Astrocyte (in vitro differentiated cells and primary cell): ENCODE measurements around the gene RECQL5. TPM values are rescaled to one million over a fixed set of nuclear protein-coding genes. Genes with fewer than 3 reads are reported as not detected.

Experiments used
- DNase-seq: peaks from one replicate; pipeline ENCODE4 v3.0.0-alpha.2; 2010; ENCODE audit warnings: low read depth
- FAIRE-seq: peaks from 2 replicates; lab custom pipeline; 2011; peaks lifted over from hg19 to GRCh38; lab: Jason Lieb, UNC
- H2AFZ ChIP-seq: 2 replicates; pipeline ENCODE4 v1.6.0; 2012; ENCODE audit warnings: low read depth, low read length, inconsistent platforms
- H3K27ac ChIP-seq: 2 replicates; pipeline ENCODE4 v1.5.1; 2011; ENCODE audit warnings: low read depth, low read length, inconsistent platforms
- H3K27me3 ChIP-seq: 2 replicates; pipeline ENCODE4 v1.6.0; 2011; ENCODE audit warnings: low read length, inconsistent platforms; ENCODE audit not compliant: insufficient read depth
- H3K36me3 ChIP-seq: 2 replicates; pipeline ENCODE4 v1.5.1; 2011; ENCODE audit warnings: low read length, inconsistent platforms; ENCODE audit not compliant: insufficient read depth
- H3K4me1 ChIP-seq: 2 replicates; pipeline ENCODE4 v1.5.1; 2011; ENCODE audit warnings: low read length, inconsistent platforms; ENCODE audit not compliant: insufficient read depth
- H3K4me2 ChIP-seq: 2 replicates; pipeline ENCODE4 v1.6.0; 2012; ENCODE audit warnings: low read length, inconsistent platforms
- H3K4me3 ChIP-seq: 2 replicates; pipeline ENCODE4 v1.5.1; 2011; ENCODE audit warnings: low read depth, mild to moderate bottlenecking, low read length, inconsistent platforms; ENCODE audit not compliant: insufficient read depth
- H3K79me2 ChIP-seq: 2 replicates; pipeline ENCODE4 v1.6.0; 2012; ENCODE audit warnings: mild to moderate bottlenecking, low read length, inconsistent platforms; ENCODE audit not compliant: insufficient read depth
- H3K9ac ChIP-seq: 2 replicates; pipeline ENCODE4 v1.6.0; 2012; ENCODE audit warnings: mild to moderate bottlenecking, low read length, inconsistent platforms
- H3K9me3 ChIP-seq: 2 replicates; pipeline ENCODE4 v1.5.1; 2012; ENCODE audit warnings: low read depth, mild to moderate bottlenecking, low read length, inconsistent platforms; ENCODE audit not compliant: insufficient read depth
- H4K20me1 ChIP-seq: 2 replicates; pipeline ENCODE4 v1.6.0; 2012; ENCODE audit warnings: low read length, inconsistent platforms; ENCODE audit not compliant: insufficient read depth
- H3K27ac Mint-ChIP-seq: one replicate; pipeline ENCODE4 v1.8.0; 2021; ENCODE audit warnings: mild to moderate bottlenecking, mixed read lengths; ENCODE audit not compliant: unreplicated experiment
- H3K27me3 Mint-ChIP-seq: one replicate; pipeline ENCODE4 v1.8.0; 2021; ENCODE audit warnings: low read depth, mixed read lengths; ENCODE audit not compliant: unreplicated experiment
- H3K36me3 Mint-ChIP-seq: one replicate; pipeline ENCODE4 v1.8.0; 2021; ENCODE audit warnings: low read depth, mixed read lengths; ENCODE audit not compliant: unreplicated experiment
- H3K4me1 Mint-ChIP-seq: one replicate; pipeline ENCODE4 v1.8.0; 2021; ENCODE audit warnings: low read depth, mixed read lengths; ENCODE audit not compliant: unreplicated experiment
- H3K4me3 Mint-ChIP-seq: one replicate; pipeline ENCODE4 v1.8.0; 2021; ENCODE audit warnings: mild to moderate bottlenecking, moderate library complexity, mixed read lengths; ENCODE audit not compliant: unreplicated experiment
- H3K9me3 Mint-ChIP-seq: one replicate; pipeline ENCODE4 v1.8.0; 2021; ENCODE audit warnings: mild to moderate bottlenecking, mixed read lengths; ENCODE audit not compliant: unreplicated experiment
- EZH2 ChIP-seq: IDR thresholded peaks from 2 replicates; pipeline ENCODE4 v1.6.1; 2012; ENCODE audit warnings: mild to moderate bottlenecking, low read length, inconsistent platforms; ENCODE audit not compliant: insufficient read depth
- total RNA-seq: library from RNA; stranded (reverse); gene quantifications from 2 replicates; pipeline ENCODE4 v1.2.1, GENCODE V29; 2021
- TF ChIP-seq, protein P1 (sequence below): IDR thresholded peaks from 2 replicates; pipeline ENCODE4 v1.5.1; 2011; ENCODE audit warnings: low read depth, mild to moderate bottlenecking, inconsistent platforms, low read length, moderate library complexity; ENCODE audit not compliant: insufficient read depth

Gene RECQL5
- total RNA-seq, 1 donor from 2014 or later, result 25.9 TPM

DNA sequence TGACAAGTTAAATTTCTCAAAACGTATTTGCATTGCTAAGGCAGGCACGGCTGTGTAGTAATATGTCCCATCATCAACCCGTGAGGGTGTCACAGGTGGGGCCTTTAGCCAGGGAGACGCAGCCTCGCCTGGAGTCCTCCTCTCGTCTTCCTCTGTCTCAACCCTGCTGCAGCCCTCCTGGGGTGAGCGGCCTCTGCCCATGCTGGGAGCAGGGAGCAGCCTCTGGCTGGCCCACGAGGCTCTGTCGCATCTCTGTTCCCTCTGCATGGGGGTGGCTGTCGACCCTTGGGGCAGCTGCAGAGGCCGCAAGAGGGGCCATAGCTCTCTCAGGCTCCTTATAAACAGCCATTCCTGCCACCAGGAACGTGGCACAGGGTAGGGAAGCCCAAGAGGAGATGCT, 34.5 kb downstream of the RECQL5 start:
- no peak overlapping the region for H3K9ac ChIP-seq
- Mint-ChIP-seq H3K27ac (no peak overlapping the region), H3K4me1 (peaks cover 6% of the 10 kb centered on the region), H3K36me3 (peaks cover 2% of the 10 kb centered on the region), H3K4me3 (no peak overlapping the region), H3K9me3 (no peaks in the 10 kb centered on the region), H3K27me3 (no peaks in the 10 kb centered on the region)
- peaks cover 7% of the 10 kb centered on the region for H4K20me1 ChIP-seq
- no peaks in the 10 kb centered on the region for H3K27me3 ChIP-seq
- H3K36me3 ChIP-seq, result no peaks in the 10 kb centered on the region
- no peak overlapping the region for H3K27ac ChIP-seq
- no peaks in the 10 kb centered on the region for H3K79me2 ChIP-seq
- H3K9me3 ChIP-seq, result no peaks in the 10 kb centered on the region
- no peak overlapping the region for H3K4me3 ChIP-seq
- DNase-seq (no peak), FAIRE-seq (no peak)
- H3K4me1 ChIP-seq, result peaks cover 13% of the 10 kb centered on the region
- H3K4me2 ChIP-seq, result no peak overlapping the region
- no peak overlapping the region for H2AFZ ChIP-seq
- TF ChIP-seq, protein P1, sequence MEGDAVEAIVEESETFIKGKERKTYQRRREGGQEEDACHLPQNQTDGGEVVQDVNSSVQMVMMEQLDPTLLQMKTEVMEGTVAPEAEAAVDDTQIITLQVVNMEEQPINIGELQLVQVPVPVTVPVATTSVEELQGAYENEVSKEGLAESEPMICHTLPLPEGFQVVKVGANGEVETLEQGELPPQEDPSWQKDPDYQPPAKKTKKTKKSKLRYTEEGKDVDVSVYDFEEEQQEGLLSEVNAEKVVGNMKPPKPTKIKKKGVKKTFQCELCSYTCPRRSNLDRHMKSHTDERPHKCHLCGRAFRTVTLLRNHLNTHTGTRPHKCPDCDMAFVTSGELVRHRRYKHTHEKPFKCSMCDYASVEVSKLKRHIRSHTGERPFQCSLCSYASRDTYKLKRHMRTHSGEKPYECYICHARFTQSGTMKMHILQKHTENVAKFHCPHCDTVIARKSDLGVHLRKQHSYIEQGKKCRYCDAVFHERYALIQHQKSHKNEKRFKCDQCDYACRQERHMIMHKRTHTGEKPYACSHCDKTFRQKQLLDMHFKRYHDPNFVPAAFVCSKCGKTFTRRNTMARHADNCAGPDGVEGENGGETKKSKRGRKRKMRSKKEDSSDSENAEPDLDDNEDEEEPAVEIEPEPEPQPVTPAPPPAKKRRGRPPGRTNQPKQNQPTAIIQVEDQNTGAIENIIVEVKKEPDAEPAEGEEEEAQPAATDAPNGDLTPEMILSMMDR, result no peak
- TF ChIP-seq EZH2, result no peak

DNA sequence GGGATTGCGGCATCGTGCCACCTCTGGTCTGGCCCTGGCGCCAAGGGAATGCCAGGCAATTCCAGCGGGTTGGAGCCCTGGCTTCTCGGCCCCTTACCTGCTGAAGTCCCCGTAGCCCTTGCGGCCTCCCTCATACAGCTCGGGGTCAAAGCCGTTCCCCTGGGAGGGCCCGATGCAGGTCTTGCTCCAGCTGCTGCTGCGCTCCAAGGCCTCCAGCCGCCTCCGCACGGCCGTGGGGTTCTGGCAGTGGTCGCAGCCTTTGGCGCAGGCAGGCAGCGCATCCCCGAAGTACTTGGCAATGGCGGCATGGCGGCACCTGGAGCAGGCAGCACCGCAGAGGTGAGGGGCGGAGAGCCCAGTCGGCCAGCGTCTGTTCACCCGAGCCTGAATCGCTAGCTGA, 35.6 kb downstream of the RECQL5 start:
- TF ChIP-seq EZH2, result no peak
- TF ChIP-seq, protein P1, result no peak
- H3K4me3 Mint-ChIP-seq, result no peak overlapping the region
- DNase-seq (no peak), FAIRE-seq (no peak)
- H3K27me3 Mint-ChIP-seq, result no peaks in the 10 kb centered on the region
- Histone ChIP-seq H3K4me1 (peaks cover 13% of the 10 kb centered on the region), H3K27me3 (no peaks in the 10 kb centered on the region), H3K4me2 (no peak overlapping the region), H3K9ac (no peak overlapping the region), H2AFZ (no peak overlapping the region), H3K27ac (no peak overlapping the region), H4K20me1 (peaks cover 7% of the 10 kb centered on the region), H3K9me3 (no peaks in the 10 kb centered on the region), H3K4me3 (no peak overlapping the region), H3K79me2 (no peaks in the 10 kb centered on the region), H3K36me3 (no peaks in the 10 kb centered on the region)
- no peak overlapping the region for H3K27ac Mint-ChIP-seq
- H3K36me3 Mint-ChIP-seq, result peaks cover 2% of the 10 kb centered on the region
- H3K4me1 Mint-ChIP-seq, result peaks cover 6% of the 10 kb centered on the region
- H3K9me3 Mint-ChIP-seq, result no peaks in the 10 kb centered on the region

DNA sequence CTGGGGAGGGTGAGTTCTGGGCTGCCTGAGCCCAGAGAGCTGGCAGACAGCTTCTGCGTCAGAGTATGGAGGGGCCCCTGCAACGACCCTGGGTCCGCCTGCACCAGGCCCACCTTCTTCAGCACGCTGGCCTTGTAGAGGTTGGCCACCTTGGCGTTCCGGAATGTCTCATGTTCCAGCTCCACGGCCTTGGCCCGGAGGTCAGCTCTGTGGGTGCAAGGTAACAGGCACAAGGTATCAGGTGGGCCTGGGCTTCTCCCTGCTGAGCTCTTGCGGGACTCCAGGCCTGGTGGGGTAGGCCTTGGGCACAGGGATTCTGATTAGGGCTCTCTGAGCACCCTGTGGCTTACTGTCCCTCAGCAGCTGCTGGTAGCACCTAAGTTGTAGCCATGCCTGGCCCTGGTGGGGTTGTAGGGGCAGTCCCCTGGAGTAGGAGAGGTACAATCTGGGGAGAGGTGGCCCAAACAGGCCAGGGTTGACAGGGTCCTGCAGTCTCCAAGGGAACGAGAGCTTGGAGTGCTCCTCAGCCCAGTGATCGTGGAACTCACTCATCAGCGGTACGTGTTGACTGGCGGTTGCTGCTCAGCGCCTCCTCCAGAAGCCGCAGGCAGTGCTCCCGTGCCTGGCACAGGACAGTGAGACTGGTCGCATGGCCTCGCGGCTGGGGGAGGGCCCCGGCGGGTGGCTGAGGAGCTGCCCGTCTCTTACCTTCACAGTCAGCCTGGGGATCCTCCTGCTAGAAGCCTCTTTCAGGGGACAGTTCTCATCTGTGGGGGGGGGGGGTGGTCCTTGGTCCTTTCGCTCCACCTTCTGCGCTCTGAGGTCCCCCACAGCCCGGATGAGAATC, 36.7 kb downstream of the RECQL5 start:
- Histone ChIP-seq H3K79me2 (no peaks in the 10 kb centered on the region), H3K9ac (no peak overlapping the region), H3K36me3 (no peaks in the 10 kb centered on the region), H3K4me3 (no peak overlapping the region), H3K27ac (no peak overlapping the region), H3K4me2 (no peak overlapping the region), H4K20me1 (peaks cover 9% of the 10 kb centered on the region), H3K9me3 (no peaks in the 10 kb centered on the region), H2AFZ (no peak overlapping the region), H3K4me1 (peaks cover 13% of the 10 kb centered on the region), H3K27me3 (no peaks in the 10 kb centered on the region)
- Mint-ChIP-seq H3K4me3 (no peak overlapping the region), H3K36me3 (peaks cover 2% of the 10 kb centered on the region), H3K27me3 (no peaks in the 10 kb centered on the region), H3K4me1 (peaks cover 6% of the 10 kb centered on the region), H3K27ac (no peak overlapping the region), H3K9me3 (no peaks in the 10 kb centered on the region)
- TF ChIP-seq EZH2, result no peak
- TF ChIP-seq, protein P1, result no peak
- FAIRE-seq (no peak), DNase-seq (no peak)
